NCI-H510A (cell line): ENCODE measurements around the gene MRC1.
"Not testable (repeated sequence)": the region's sequence is repeated elsewhere in the genome, so short reads cannot be mapped to it uniquely, and the experiment has no call there.

Experiments
- DNase-seq: peaks from one replicate; lab custom pipeline; 2025; lab: John Stamatoyannopoulos, UW

MRC1 gene

GRCh38 chr10:17905491-17905890 lies 96.3 kb downstream of the MRC1 start:
- no peak for DNase-seq

DNA sequence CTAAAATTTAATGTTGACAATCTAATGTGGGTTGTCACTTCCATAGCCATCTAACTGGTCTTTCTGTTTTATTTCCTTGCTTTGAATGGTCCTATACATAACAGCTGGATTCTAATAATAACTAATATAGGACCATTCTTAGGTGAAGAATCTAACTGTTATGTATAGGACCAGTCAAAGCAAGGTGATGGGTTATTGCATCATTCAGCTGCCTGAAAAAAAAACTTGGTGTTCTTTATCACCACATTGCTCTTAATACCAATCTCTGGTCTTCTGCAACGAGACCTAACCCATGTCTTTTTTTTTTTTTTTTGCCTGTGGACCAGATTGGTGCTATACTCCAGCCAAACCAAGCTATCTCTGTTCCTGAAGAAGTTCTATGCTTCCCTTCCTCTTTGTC lies 96.9 kb downstream of the MRC1 start:
- no peak for DNase-seq

- no peak for DNase-seq
These were observed 98.5 kb downstream of the MRC1 start for GRCh38 chr10:17907641-17908040.

DNA sequence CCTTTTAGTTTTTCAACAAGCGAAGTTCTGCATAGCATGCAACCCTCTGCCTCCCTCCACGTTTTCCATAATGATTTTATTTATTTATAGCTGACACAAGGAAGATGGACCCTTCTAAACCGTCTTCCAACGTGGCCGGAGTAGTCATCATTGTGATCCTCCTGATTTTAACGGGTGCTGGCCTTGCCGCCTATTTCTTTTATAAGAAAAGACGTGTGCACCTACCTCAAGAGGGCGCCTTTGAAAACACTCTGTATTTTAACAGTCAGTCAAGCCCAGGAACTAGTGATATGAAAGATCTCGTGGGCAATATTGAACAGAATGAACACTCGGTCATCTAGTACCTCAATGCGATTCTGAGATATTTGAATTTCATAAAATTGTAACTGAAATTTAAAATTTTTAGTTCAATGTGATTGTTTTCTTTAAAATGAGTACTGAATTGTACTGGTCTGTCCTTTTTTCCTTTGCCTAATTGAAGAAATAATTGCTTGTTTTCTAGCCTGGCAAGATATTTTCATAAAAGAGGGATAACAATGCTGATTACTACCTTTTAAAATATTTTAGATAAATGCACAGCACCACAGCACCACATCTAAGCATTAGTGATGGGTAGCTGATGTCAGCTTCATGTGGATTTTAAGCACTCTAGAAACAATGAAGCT lies 101.1 kb downstream of the MRC1 start:
- no peak for DNase-seq

DNA sequence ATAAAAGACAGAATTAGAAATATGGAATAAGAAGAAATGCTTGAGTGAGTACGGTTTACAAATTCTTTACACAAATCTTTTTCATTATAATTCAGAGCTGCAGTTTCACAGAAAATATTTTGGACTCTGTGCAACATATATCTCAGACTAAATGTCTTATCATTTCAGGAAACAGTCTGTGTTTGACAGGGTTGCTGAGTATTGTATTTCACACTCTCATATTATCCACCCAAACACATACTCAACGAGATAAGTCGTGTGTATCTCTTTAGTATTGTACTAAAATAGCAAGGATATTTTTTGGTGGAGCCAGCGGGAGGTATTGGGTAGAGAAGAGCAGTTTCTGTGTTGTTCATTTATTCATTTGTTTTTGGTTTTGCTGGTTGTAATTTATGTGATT lies 103.6 kb downstream of the MRC1 start:
- no peak for DNase-seq

- DNase-seq: no peak
These were observed 104.5 kb downstream of the MRC1 start for GRCh38 chr10:17913604-17914003.

- DNase-seq: no peak
These were observed 105.3 kb downstream of the MRC1 start for GRCh38 chr10:17914169-17915045.

DNA sequence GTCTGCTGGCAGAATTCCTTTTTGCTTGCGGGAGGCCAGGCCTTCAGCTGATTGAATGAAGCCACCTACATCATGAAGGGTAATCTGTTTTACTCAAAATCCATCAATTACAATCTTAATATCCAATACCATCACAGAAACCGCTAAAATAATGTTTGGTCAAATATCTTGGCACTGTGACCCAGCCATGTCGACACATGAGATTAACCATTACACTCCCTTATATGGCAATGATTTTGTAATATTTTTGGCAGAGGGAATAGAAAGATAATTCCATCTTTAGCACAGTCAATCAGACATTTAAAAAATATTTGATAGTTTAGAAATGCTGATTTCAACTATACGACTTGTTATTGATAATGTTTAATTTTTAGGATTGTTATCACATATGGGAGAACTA lies 106.0 kb downstream of the MRC1 start:
- DNase-seq: no peak

DNA sequence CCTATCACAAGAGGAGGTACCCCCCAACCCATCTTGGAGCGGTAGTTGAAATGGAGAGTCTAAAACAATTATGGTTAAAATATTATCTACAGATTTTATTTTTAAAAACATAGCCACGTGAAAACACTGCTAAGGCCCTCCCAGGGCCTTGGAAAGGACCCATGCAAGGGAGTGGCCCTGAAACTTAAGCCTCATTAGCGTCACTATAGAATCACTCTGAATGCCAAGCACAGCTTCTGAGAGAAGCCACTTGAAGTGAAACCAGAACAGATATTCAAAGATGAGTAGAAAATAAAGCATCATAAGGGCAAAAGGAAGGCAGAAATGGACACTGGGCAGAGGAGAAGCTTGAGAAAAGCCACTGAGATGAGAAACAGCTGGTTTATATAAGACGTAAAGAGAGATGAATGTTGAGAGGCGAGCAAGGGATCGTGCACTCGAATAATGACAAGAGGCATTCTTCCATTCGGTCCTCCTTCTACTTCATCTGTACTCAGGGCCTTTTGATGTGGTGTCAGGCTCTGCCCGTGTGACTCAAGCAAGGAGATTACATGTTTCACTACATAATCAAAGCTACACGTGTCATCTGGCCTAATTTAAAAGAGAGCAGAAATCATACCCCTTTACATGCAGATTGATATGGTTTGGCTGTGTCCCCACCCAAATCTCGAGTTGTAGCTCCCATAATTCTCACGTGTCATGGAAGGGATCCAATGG lies 109.2 kb downstream of the MRC1 start:
- DNase-seq: no peak

- no peak for DNase-seq
These were observed 112.2 kb downstream of the MRC1 start for GRCh38 chr10:17921378-17921777.

GRCh38 chr10:17923728-17924127 lies 114.6 kb downstream of the MRC1 start:
- peak; percentile 57 for DNase-seq

DNA sequence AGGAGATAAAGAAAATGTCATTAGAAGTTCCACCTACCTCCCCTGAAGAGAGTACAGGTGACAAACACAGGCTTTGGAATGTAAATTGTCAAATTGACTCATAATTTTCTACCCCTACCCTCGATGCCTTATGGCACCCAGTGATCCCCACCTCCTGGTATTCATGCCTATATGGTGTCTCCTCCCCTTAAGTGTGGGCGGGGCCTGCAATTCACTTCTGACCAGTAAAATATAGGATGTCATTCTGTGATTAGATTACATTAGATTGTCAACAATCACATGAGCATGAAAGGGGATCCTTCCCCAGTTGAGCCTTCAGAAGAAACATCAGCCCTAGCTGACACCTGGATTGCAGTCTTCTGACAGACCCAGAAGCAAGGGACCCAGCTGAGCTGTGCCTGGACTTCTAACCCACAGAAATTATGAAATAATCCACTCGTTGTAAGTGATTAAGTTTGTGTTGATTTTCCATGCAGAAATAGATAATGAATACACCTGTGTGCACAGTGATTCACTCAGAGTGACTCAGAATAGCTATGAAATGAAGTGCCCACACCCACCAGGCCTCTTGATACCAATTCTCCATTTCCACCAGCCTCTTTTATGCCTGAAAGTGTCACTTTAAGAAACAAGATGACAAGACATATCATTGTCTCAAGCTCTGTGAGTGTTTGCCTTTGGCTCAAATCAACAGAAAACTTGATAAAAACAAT lies 134.0 kb downstream of the MRC1 start:
- no peak for DNase-seq

- DNase-seq: not testable (repeated sequence)
These were observed 141.1 kb downstream of the MRC1 start for GRCh38 chr10:17950269-17950668.

GRCh38 chr10:17950726-17951125 lies 141.6 kb downstream of the MRC1 start:
- DNase-seq: no peak

- no peak for DNase-seq
These were observed 142.8 kb downstream of the MRC1 start, which contains the start of gene SLC39A12 for GRCh38 chr10:17951868-17952371. SLC39A12 (plus strand) TSS chr10:17951918; CDS start chr10:17953277, 1,359 bp downstream.

- DNase-seq: not testable (repeated sequence)
These were observed 145.2 kb downstream of the MRC1 start for GRCh38 chr10:17954372-17954771.

DNA sequence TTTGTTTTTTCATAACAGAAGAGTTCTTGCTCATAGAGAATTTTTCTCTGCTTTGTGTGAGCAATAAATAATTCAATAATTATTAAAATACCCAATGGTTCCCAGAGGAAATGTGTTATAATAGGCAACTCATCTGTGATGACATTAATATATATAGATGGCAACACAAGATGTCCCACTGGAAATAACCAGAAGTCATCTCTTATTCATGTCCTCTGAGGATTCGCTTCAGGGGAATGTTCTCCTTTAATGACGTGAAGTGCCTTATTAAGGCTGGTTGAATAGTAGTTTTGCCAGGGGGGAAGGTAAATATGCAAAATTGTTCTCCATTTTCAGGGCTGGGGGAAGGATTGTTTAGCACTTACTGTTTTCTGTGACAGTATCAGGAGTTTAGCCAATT lies 145.7 kb downstream of the MRC1 start:
- DNase-seq: no peak

- DNase-seq: no peak
These were observed 148.9 kb downstream of the MRC1 start for GRCh38 chr10:17958049-17958448.

DNA sequence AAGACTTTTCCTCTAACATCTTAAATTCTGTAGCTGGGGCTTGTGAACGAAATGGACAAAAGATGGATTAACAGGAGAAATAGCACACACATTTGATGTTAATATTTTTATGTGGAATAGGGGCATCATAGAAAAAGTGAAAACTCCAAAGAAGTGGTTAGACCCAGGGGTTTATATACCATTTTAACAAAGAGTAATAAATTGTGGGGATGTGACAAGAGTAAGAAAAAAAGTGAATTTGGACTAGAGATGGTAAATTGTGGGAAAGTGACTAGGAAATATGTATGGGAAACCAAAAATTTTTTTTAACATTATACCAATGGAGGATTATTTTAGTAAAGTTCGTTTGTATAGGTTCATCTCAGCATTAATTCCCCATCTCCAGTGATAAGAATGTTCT lies 150.7 kb downstream of the MRC1 start:
- no peak for DNase-seq
